NB4 (cell line): Measurements from ENCODE around the gene EHD1.

Source experiments
- DNase-seq: peaks from one replicate; pipeline ENCODE4 v3.0.0; 2010; ENCODE audit warnings: low read depth
- H3K4me3 ChIP-seq: one replicate; pipeline ENCODE4 v1.5.1; 2011; ENCODE audit warnings: mild to moderate bottlenecking, low read depth, low read length, moderate library complexity
- MAX ChIP-seq: IDR thresholded peaks from 2 replicates; pipeline ENCODE4 v1.6.1; 2011; ENCODE audit warnings: low read depth, low read length
- MYC ChIP-seq: IDR thresholded peaks from 2 replicates; pipeline ENCODE4 v1.6.1; 2011; ENCODE audit warnings: low read depth, low read length
- POLR2A ChIP-seq: IDR thresholded peaks from 2 replicates; pipeline ENCODE4 v1.6.1; 2011; ENCODE audit warnings: mild to moderate bottlenecking; ENCODE audit not compliant: insufficient read length; ENCODE audit errors: extremely low read depth
- TF ChIP-seq, protein P1 (sequence below): IDR thresholded peaks from one replicate; pipeline ENCODE4 v1.5.1; 2012; ENCODE audit warnings: low read depth, low read length

The EHD1 gene

DNA sequence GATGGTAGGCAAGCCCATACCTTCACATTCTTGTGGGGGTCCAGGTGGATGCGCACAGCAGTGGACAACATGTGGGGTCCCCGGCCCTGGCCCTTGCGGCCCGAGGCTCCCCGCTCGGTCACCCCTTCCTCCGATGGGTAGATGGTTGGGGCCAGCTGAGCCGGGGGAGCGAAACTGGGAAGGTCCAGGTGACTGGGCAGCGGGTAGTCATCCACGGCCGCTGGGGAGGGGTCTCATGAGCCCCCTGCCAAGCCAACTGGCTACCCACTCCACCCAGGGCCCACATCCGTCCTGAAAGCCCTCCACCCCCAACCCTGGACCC lies 27.9 kb upstream of the EHD1 start:
- no peak for DNase-seq
- no peak overlapping the region for H3K4me3 ChIP-seq
- TF ChIP-seq, protein P1, sequence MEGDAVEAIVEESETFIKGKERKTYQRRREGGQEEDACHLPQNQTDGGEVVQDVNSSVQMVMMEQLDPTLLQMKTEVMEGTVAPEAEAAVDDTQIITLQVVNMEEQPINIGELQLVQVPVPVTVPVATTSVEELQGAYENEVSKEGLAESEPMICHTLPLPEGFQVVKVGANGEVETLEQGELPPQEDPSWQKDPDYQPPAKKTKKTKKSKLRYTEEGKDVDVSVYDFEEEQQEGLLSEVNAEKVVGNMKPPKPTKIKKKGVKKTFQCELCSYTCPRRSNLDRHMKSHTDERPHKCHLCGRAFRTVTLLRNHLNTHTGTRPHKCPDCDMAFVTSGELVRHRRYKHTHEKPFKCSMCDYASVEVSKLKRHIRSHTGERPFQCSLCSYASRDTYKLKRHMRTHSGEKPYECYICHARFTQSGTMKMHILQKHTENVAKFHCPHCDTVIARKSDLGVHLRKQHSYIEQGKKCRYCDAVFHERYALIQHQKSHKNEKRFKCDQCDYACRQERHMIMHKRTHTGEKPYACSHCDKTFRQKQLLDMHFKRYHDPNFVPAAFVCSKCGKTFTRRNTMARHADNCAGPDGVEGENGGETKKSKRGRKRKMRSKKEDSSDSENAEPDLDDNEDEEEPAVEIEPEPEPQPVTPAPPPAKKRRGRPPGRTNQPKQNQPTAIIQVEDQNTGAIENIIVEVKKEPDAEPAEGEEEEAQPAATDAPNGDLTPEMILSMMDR: no peak
- TF ChIP-seq MYC: no peak

- TF ChIP-seq POLR2A: no peak
- no peak for TF ChIP-seq MYC
- no peak overlapping the region for H3K4me3 ChIP-seq
Observed at GRCh38 chr11:64905516-64906313, 27.3 kb upstream of the EHD1 start.

GRCh38 chr11:64903291-64903833 lies 24.9 kb upstream of the EHD1 start:
- no peak overlapping the region for H3K4me3 ChIP-seq
- no peak for DNase-seq
- TF ChIP-seq POLR2A: no peak
- TF ChIP-seq MYC: no peak
- TF ChIP-seq, protein P1: no peak
- no peak for TF ChIP-seq MAX

More at GRCh38 chr11:64905516-64906313, 27.3 kb upstream of the EHD1 start:
- DNase-seq: no peak

DNA sequence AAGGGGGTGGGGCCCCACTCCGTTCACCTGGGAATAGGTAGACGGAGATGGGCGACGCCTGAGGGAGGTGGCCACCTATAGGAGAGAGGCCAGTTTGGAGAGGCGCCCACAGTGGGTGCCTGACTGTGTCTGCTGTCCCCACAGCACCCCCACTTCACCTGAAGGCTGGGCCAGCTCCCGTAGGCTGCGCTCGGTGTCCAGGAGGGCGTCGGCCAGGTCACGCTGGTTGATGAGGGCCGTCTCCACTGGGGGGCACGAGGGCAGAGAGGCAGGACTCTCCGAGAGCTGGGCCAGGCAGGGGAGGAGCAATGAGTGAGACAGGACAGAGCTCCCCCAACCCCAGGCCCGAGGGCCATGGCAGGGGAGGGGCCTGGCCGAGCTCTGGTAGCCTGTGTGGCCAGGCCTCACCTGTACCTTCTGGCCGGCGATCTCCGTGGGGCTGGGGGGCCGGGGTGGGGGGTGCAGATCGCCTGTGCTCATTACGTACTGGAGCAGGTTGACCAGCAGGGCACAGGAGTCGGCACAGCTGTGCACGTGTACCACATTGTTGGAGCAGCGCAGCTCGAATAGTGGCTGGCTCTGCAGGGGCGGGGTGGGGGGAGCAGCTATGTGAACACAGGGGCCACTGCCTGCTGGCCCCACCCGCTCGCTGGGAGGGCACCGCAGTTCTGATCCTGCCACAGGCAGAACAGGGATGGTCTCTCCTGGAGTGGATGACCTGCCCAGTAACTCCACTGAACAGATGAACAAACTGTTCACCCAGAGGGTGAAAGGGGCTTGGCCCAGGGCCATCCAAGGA lies 23.9 kb upstream of the EHD1 start:
- no peak overlapping the region for H3K4me3 ChIP-seq
- DNase-seq: no peak
- TF ChIP-seq MYC (no peak), POLR2A (no peak), MAX (no peak)
- TF ChIP-seq, protein P1: no peak

DNA sequence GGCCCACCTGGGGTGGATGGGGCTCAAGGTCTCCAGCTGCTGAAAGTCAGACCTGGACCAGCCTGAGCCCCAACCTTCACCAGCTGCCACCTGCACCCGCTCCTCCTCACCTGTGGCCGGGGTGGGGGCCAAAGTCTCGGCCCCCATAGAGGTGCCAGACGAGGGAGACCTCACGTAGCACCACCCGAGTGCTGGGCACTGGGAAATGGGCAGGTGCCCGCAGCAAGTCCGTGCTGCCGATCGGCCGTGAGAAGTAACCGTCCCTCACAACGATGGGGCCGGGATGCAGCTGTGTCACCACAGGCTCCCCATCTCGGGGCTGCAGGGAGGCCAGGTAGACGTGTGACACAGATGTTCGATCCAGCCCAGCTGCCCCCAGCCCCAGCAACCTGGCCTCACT lies 22.4 kb upstream of the EHD1 start:
- TF ChIP-seq, protein P1: no peak
- TF ChIP-seq MYC (no peak), POLR2A (no peak), MAX (no peak)
- H3K4me3 ChIP-seq: no peak overlapping the region
- no peak for DNase-seq

GRCh38 chr11:64900263-64900678 lies 21.9 kb upstream of the EHD1 start:
- no peak overlapping the region for H3K4me3 ChIP-seq
- no peak for DNase-seq
- TF ChIP-seq MAX (no peak), POLR2A (no peak), MYC (no peak)
- TF ChIP-seq, protein P1: no peak
